HEK293 (cell line): Measurements from ENCODE around the gene ADCY4.

Experiments
- CTCF ChIA-PET: fragments of 350-600 bp; formaldehyde crosslinking; extraction: SDS; loops from one replicate; lab custom pipeline; 2021; ENCODE audit warnings: antibody characterized with exemption; lab: Yijun Ruan, JAX
- POLR2A ChIA-PET: fragments of 300-600 bp; formaldehyde crosslinking; extraction: SDS; loops from one replicate; lab custom pipeline; 2020; ENCODE audit warnings: antibody characterized with exemption, inconsistent platforms; lab: Yijun Ruan, JAX
- H3K27ac ChIP-seq: fragments of 200-500 bp; sonication (Bioruptor generic); 2 replicates; pipeline ENCODE4 v1.5.1; 2014; ENCODE audit warnings: low read depth, low read length, control low read depth, inconsistent platforms; ENCODE audit errors: extremely low read depth
- H3K36me3 ChIP-seq, 2 experiments: fragments of 200-500 bp in 1 of 2; sonication (Bioruptor generic) in 1 of 2; 1 replicate in 1 of 2; 2 replicates in 1 of 2; pipeline ENCODE4 v1.5.1; 2014 to 2017; ENCODE audit warnings: inconsistent platforms in 2 of 2, low read length in 2 of 2; ENCODE audit not compliant: control insufficient read depth in 2 of 2, insufficient read depth in 1 of 2
- H3K4me1 ChIP-seq: fragments of 200-500 bp; sonication (Bioruptor generic); 2 replicates; pipeline ENCODE4 v1.5.1; 2014; ENCODE audit warnings: mild to moderate bottlenecking, low read length, inconsistent platforms; ENCODE audit not compliant: control insufficient read depth, insufficient read depth
- H3K4me3 ChIP-seq: 2 replicates; pipeline ENCODE4 v1.5.1; 2011; ENCODE audit warnings: low read depth, mild to moderate bottlenecking, control low read depth, low read length, moderate library complexity
- H3K9me3 ChIP-seq: fragments of 200-500 bp; sonication (Bioruptor generic); 2 replicates; pipeline ENCODE4 v1.5.1; 2014; ENCODE audit warnings: low read depth, low read length, inconsistent platforms; ENCODE audit not compliant: control insufficient read depth, insufficient read depth
- HOXD13 ChIP-seq: sonication (generic); formaldehyde crosslinking; IDR thresholded peaks from 2 replicates; pipeline ENCODE4 v1.8.0; 2022; ENCODE audit warnings: missing genetic modification reagents, borderline replicate concordance
- KLF10 ChIP-seq: fragments of 450-650 bp; IDR thresholded peaks from 2 replicates; pipeline ENCODE4 v1.5.1; 2018; ENCODE audit warnings: missing biosample characterization, mild to moderate bottlenecking, missing genetic modification characterization
- RBAK ChIP-seq: fragments of 450-650 bp; formaldehyde crosslinking; IDR thresholded peaks from 2 replicates; pipeline ENCODE4 v1.5.1; 2016; ENCODE audit warnings: missing biosample characterization, missing genetic modification characterization
- YY2 ChIP-seq: fragments of 450-650 bp; formaldehyde crosslinking; IDR thresholded peaks from 2 replicates; pipeline ENCODE4 v1.5.1; 2016; ENCODE audit warnings: missing biosample characterization, missing genetic modification characterization
- ZNF174 ChIP-seq: fragments of 450-650 bp; formaldehyde crosslinking; IDR thresholded peaks from 2 replicates; pipeline ENCODE4 v1.5.0; 2017; ENCODE audit warnings: missing biosample characterization, mild to moderate bottlenecking, missing genetic modification characterization
- ZNF404 ChIP-seq: fragments of 450-650 bp; formaldehyde crosslinking; IDR thresholded peaks from 2 replicates; pipeline ENCODE4 v1.5.1; 2017; ENCODE audit warnings: missing biosample characterization, missing genetic modification characterization
- ZNF558 ChIP-seq: fragments of 450-650 bp; formaldehyde crosslinking; IDR thresholded peaks from 2 replicates; pipeline ENCODE4 v1.5.1; 2016; ENCODE audit warnings: missing biosample characterization, missing genetic modification characterization
- ZNF560 ChIP-seq: fragments of 450-650 bp; formaldehyde crosslinking; IDR thresholded peaks from 2 replicates; pipeline ENCODE4 v1.5.1; 2017; ENCODE audit warnings: missing biosample characterization, missing genetic modification characterization, borderline replicate concordance
- ZNF585B ChIP-seq: fragments of 450-650 bp; formaldehyde crosslinking; IDR thresholded peaks from 2 replicates; pipeline ENCODE4 v1.5.1; 2016; ENCODE audit warnings: missing biosample characterization, missing genetic modification characterization
- ZNF621 ChIP-seq: fragments of 450-650 bp; formaldehyde crosslinking; IDR thresholded peaks from 2 replicates; pipeline ENCODE4 v1.5.1; 2017; ENCODE audit warnings: missing biosample characterization, missing genetic modification characterization
- ZNF658 ChIP-seq: fragments of 450-650 bp; formaldehyde crosslinking; IDR thresholded peaks from 2 replicates; pipeline ENCODE4; 2016; ENCODE audit warnings: missing biosample characterization, missing genetic modification characterization
- ZNF660 ChIP-seq: fragments of 450-650 bp; IDR thresholded peaks from 2 replicates; pipeline ENCODE4 v1.5.1; 2018; ENCODE audit warnings: missing biosample characterization, mild to moderate bottlenecking, missing genetic modification characterization
- TF ChIP-seq, protein P1 (sequence below): fragments of 450-650 bp; formaldehyde crosslinking; IDR thresholded peaks from 2 replicates; pipeline ENCODE4 v1.5.1; 2017; ENCODE audit warnings: missing biosample characterization, missing genetic modification characterization
- TF ChIP-seq, protein P2 (sequence below): fragments of 450-650 bp; formaldehyde crosslinking; IDR thresholded peaks from 2 replicates; pipeline ENCODE4 v1.5.1; 2016; ENCODE audit warnings: missing biosample characterization, missing genetic modification characterization
- TF ChIP-seq, protein P3 (sequence below): fragments of 450-650 bp; formaldehyde crosslinking; IDR thresholded peaks from 2 replicates; pipeline ENCODE4 v1.5.1; 2016; ENCODE audit warnings: missing biosample characterization, missing genetic modification characterization
- TF ChIP-seq, protein P4 (sequence below): fragments of 450-650 bp; formaldehyde crosslinking; IDR thresholded peaks from 2 replicates; pipeline ENCODE4 v1.5.1; 2017; ENCODE audit warnings: missing biosample characterization, missing genetic modification characterization
- TF ChIP-seq, protein P5 (sequence below): fragments of 450-650 bp; formaldehyde crosslinking; IDR thresholded peaks from 2 replicates; pipeline ENCODE4 v1.5.1; 2016; ENCODE audit warnings: missing biosample characterization, missing genetic modification characterization, low read depth
- TF ChIP-seq, protein P6 (sequence below): fragments of 450-650 bp; formaldehyde crosslinking; IDR thresholded peaks from 2 replicates; pipeline ENCODE4 v1.5.1; 2016; ENCODE audit warnings: missing biosample characterization, missing genetic modification characterization

ADCY4 gene

DNA sequence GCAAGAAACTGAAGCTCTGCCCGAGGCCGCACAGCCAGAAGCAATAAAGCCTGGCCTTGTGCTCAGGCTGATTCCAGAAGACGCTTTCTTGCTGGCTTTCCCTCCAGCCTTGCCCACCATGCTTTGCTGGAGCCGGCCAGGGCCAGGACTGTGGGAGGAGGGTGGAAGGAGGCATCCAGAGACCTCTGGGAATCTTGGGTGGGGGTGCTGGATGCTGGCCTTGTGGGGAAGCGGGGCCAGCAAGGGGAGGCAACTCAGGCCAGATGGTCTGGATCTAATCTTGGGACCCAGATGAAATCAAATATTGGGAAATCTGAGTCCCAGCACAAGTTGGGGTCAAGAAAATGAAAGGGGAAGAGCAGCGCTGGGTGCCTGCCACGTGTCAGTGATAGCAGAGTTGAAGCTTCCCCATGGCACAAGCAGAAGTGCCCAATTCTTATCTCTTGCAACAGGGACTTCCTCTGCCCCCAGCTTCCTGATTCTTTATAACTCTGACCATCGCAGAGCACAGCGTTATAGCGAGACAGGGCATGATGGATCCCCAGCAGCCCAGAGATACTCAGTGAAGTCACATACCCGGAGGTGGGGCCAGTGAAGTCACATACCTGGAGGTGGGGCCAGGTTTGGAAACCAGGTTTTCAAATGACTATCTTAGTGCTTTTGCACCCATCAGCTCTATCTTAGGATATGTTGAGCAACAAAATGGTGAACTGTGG, 57.1 kb downstream of the ADCY4 start:
- ChIA-PET CTCF (interaction anchor here (0.6 to 1.3 kb wide), 4 partner anchors 35 to 219 kb away, joined by 4 to 6 read pairs (median 5); partner anchors contain the start of gene TINF2), POLR2A (interaction anchor here (0.5 kb wide), 1 partner anchor 107 kb away, joined by 3 read pairs; no protein-coding TSS in a partner anchor)

More for the DNA sequence above, 57.1 kb downstream of the ADCY4 start:
- Histone ChIP-seq H3K4me3 (no peak overlapping the region), H3K27ac (no peak overlapping the region), H3K9me3 (no peaks in the 10 kb centered on the region), H3K4me1 (no peaks in the 10 kb centered on the region), H3K36me3 (no peaks in the 10 kb centered on the region)
- TF ChIP-seq KLF10 (no peak), YY2 (no peak), ZNF658 (tag by site-specific recombination) (no peak), ZNF174 (no peak), RBAK (tag by site-specific recombination) (no peak), HOXD13 (CRISPR knock-in tag) (no peak), ZNF404 (tag by site-specific recombination) (no peak), ZNF621 (no peak), ZNF560 (tag by site-specific recombination) (no peak), ZNF558 (tag by site-specific recombination) (no peak), ZNF660 (tag by site-specific recombination) (no peak), ZNF585B (tag by site-specific recombination) (no peak)
- TF ChIP-seq, protein P1, sequence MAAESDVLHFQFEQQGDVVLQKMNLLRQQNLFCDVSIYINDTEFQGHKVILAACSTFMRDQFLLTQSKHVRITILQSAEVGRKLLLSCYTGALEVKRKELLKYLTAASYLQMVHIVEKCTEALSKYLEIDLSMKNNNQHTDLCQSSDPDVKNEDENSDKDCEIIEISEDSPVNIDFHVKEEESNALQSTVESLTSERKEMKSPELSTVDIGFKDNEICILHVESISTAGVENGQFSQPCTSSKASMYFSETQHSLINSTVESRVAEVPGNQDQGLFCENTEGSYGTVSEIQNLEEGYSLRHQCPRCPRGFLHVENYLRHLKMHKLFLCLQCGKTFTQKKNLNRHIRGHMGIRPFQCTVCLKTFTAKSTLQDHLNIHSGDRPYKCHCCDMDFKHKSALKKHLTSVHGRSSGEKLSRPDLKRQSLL (tag by site-specific recombination): no peak
- TF ChIP-seq, protein P2, sequence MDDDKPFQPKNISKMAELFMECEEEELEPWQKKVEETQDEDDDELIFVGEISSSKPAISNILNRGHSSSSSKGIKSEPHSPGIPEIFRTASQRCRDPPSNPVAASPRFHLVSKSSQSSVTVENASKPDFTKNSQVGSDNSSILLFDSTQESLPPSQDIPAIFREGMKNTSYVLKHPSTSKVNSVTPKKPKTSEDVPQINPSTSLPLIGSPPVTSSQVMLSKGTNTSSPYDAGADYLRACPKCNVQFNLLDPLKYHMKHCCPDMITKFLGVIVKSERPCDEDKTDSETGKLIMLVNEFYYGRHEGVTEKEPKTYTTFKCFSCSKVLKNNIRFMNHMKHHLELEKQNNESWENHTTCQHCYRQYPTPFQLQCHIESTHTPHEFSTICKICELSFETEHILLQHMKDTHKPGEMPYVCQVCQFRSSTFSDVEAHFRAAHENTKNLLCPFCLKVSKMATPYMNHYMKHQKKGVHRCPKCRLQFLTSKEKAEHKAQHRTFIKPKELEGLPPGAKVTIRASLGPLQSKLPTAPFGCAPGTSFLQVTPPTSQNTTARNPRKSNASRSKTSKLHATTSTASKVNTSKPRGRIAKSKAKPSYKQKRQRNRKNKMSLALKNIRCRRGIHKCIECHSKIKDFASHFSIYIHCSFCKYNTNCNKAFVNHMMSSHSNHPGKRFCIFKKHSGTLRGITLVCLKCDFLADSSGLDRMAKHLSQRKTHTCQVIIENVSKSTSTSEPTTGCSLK: no peak
- TF ChIP-seq, protein P3, sequence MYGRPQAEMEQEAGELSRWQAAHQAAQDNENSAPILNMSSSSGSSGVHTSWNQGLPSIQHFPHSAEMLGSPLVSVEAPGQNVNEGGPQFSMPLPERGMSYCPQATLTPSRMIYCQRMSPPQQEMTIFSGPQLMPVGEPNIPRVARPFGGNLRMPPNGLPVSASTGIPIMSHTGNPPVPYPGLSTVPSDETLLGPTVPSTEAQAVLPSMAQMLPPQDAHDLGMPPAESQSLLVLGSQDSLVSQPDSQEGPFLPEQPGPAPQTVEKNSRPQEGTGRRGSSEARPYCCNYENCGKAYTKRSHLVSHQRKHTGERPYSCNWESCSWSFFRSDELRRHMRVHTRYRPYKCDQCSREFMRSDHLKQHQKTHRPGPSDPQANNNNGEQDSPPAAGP: no peak
- TF ChIP-seq, protein P4, sequence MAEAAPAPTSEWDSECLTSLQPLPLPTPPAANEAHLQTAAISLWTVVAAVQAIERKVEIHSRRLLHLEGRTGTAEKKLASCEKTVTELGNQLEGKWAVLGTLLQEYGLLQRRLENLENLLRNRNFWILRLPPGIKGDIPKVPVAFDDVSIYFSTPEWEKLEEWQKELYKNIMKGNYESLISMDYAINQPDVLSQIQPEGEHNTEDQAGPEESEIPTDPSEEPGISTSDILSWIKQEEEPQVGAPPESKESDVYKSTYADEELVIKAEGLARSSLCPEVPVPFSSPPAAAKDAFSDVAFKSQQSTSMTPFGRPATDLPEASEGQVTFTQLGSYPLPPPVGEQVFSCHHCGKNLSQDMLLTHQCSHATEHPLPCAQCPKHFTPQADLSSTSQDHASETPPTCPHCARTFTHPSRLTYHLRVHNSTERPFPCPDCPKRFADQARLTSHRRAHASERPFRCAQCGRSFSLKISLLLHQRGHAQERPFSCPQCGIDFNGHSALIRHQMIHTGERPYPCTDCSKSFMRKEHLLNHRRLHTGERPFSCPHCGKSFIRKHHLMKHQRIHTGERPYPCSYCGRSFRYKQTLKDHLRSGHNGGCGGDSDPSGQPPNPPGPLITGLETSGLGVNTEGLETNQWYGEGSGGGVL (tag by site-specific recombination): no peak
- TF ChIP-seq, protein P5, sequence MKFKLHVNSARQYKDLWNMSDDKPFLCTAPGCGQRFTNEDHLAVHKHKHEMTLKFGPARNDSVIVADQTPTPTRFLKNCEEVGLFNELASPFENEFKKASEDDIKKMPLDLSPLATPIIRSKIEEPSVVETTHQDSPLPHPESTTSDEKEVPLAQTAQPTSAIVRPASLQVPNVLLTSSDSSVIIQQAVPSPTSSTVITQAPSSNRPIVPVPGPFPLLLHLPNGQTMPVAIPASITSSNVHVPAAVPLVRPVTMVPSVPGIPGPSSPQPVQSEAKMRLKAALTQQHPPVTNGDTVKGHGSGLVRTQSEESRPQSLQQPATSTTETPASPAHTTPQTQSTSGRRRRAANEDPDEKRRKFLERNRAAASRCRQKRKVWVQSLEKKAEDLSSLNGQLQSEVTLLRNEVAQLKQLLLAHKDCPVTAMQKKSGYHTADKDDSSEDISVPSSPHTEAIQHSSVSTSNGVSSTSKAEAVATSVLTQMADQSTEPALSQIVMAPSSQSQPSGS (tag by site-specific recombination): no peak
- TF ChIP-seq, protein P6, sequence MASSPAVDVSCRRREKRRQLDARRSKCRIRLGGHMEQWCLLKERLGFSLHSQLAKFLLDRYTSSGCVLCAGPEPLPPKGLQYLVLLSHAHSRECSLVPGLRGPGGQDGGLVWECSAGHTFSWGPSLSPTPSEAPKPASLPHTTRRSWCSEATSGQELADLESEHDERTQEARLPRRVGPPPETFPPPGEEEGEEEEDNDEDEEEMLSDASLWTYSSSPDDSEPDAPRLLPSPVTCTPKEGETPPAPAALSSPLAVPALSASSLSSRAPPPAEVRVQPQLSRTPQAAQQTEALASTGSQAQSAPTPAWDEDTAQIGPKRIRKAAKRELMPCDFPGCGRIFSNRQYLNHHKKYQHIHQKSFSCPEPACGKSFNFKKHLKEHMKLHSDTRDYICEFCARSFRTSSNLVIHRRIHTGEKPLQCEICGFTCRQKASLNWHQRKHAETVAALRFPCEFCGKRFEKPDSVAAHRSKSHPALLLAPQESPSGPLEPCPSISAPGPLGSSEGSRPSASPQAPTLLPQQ (tag by site-specific recombination): no peak
- TF ChIP-seq, all 188 proteins: peak for 0
